Cerebellar nuclear complex (tissue), 1 donor: ENCODE data around the gene DPYSL5.

Experiments
- DNase-seq, 2 experiments: peaks; one replicate each; lab custom pipeline; 2025; lab: John Stamatoyannopoulos, UW

The DPYSL5 gene

DNA sequence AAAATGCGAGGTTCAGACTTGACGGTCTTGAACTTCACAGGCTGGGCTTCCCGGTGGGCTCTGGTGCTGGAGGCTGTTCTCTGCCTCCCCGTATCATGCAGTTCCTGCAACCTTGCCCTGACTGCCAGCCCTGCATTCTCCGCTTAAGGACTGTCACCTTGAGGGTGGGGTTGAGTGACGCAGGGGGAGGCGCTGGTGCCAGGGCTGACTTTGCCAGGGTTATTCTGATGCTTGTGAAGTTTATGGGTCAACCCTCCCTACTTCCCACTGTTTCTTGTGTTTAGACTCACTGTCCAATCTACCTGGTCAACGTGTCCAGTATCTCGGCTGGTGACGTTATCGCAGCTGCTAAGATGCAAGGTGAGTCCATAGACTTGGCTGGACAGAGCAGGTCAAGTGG lies 85.0 kb downstream of the DPYSL5 start:
- DNase-seq = no peak

DNA sequence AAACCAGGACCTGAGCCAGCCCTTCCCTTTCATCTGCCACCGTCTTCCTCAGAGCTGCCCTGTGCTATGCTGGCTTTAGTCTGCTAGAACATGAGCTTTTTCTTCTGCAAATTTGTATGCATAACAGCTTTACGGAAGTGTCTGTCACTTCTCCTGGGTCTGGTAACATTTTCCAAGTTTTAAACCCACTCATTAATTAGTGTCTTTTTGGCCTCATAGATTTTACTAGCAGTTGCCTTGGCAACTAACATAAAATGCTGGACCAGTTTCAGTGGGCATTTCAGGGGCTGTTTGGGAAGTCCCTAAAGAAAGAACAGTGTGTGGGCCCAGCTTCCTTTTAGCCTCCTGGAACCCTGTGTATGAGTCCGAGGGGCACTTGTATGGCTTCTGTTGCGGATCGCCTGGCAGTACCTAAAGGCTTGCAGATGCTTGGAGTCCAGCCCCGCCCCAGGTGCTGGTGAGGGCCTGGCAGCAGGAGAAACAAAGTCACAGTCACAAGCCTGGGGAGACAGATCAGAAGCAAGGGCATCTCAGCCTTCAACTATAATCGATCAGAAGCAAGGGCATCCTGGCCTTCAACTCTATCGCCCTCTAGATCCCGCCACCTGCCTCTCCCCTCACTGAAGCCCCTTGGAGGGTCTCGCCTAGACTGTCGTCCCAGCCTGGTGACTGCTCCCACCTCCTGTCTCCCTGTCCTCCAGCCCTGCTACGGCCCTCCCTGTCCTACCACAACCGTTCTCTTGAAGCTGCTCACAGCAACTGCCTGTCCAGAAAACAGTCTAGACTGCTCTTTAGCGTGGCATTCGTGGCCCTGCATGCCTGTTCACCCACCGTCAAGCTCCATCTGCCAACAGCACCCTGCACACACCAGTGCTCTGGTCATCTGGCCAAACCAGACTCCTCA lies 85.8 kb downstream of the DPYSL5 start:
- no peak for DNase-seq

DNA sequence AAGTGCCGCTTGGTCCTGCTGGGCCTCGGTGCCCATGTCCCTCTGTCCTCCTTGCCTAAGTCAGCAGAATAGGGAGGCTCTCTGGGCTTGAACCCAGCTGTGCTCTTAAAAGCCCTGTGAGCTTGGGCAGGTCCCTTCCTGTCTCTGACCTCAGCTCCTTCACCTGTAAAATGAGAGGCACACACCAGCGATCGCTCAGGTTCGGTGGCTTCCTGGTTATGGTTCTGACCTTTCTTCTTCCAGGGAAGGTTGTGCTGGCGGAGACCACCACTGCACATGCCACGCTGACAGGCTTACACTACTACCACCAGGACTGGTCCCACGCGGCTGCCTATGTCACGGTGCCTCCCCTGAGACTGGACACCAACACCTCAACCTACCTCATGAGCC lies 86.4 kb downstream of the DPYSL5 start:
- DNase-seq = no peak

DNA sequence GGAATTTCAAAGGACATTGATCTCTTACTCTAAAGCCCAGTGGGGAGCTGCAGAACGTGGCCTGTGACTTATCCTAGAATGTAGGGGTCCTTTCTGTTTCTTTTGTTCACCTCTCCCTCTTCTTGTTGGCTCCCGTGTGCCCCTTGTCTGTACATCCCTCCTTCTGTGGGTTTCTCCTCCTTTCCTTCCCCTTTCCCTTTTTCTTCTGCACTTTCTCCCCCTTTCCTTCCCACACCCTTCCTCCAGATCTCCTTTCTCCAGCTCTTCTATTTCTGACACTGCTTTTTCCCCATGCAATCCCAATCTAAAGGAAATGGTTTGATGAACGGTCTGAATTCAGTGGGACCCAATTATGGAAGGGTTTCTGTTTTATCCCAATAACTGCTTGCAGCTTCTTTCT lies 87.1 kb downstream of the DPYSL5 start:
- no peak for DNase-seq

DNA sequence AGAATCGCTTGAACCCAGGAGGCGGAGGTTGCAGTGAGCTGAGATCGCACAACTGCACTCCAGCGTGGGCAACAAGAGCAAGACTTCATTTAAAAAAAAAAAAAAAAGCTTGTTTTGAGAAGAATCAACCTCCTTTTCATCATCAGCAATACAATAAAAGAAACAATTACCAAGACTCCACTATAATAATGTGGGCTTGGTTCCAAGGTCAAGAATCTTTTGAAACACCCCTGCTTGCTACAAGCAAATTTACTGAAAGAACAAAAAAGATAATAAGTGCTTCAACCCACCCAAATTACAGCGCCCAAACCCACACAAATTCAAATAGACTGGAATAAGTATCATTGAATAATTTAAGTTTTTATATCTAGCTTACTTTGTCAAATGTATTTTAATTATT lies 88.9 kb downstream of the DPYSL5 start:
- no peak for DNase-seq

DNA sequence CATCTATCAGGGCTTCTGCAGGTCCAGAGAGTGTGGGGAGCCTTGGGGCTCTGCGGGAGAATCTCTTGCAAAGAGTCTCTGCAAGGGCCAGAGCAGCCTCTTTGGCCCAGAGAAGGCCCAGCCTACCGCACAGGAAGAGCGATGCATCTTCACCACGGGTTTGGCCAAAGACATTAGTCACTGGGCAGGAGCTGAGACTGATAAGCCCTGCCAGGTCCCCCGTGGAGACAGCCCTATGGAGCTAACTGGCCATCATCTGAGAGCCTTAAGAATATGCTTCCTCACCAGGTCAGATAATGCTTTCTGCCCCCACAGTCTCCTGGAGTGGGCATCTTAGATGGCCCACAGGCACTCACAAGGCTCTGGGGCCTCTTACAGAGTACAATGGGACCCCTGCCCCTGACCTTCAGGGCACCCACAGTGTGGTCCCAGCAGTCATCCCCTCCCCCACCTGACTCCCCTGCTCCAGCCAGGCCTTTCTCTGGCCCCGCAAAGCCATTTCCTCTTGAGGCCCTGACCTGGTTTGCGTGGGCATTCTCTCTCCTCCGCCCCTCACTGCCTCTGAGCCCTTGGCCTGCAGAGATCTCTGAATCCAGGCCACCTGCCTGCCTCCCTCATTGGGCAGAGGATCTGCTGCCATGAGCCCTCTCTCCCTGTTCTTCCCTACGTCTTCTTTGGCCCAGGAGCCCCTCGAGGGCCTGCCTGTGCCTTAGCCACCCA lies 90.6 kb downstream of the DPYSL5 start:
- DNase-seq = no peak

DNA sequence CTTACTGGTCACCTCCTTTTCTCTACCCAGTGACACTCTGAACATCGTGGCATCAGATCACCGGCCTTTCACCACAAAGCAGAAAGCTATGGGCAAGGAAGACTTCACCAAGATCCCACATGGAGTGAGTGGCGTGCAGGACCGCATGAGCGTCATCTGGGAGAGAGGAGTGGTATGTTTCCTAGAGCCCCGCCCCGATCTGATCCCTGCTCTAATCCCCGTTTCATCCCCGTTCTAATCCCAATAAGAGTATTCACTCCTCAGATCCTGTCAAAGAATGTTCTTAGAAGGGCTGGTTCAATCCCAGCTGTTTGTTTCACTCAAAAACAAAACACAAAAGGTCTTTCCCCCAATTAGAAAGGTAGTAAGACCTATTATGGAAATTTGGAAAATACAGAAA lies 92.1 kb downstream of the DPYSL5 start:
- no peak for DNase-seq

DNA sequence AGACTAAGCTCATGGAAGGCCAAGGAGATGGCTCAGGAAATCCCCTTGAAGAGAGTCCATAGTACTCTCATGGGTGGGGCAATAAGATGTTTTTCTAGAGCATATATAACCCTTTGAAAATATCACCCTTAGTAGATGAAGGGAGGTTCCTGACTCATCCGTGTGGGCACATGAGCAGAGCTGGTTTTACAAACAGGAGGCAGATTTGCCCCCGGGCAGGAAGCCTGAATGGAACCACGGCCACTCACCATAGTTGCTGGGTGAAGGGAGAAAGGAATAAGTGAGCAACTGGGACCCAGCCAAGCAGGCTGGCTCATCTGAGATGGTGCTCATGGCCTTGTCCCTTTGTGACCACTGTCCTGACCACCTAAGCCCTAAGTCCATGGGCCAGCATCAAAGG lies 93.6 kb downstream of the DPYSL5 start:
- no peak for DNase-seq

DNA sequence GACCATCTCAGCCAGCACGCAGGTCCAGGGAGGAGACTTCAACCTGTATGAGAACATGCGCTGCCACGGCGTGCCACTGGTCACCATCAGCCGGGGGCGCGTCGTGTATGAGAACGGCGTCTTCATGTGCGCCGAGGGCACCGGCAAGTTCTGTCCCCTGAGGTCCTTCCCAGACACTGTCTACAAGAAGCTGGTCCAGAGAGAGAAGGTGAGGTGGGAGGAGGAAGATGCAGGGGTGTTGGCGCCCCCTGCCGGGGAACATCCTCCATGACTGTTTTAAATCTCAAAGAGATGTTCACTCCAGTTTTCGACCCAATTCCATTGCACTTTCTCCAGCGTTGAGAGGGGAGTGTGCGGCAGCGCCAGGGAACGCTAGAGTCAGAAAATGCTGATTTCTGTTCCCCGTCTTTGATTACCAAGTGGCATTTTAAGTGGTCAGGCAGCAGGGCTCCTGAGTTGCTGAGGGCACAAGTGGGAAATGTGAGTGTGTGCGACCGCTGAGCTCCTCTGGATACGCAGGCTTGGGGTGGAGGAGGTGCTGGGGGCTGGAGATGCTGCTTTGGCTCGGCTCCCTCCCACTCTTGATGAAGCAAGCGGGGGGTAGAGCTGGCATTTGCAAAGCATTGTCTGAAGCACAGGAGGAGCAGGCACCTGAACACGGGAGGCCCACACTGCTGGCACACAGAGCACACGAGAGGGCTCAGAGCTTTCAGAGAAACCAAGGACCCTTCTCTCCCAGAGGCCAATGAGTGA lies 94.8 kb downstream of the DPYSL5 start:
- DNase-seq = peak; percentile 1 to 9

DNA sequence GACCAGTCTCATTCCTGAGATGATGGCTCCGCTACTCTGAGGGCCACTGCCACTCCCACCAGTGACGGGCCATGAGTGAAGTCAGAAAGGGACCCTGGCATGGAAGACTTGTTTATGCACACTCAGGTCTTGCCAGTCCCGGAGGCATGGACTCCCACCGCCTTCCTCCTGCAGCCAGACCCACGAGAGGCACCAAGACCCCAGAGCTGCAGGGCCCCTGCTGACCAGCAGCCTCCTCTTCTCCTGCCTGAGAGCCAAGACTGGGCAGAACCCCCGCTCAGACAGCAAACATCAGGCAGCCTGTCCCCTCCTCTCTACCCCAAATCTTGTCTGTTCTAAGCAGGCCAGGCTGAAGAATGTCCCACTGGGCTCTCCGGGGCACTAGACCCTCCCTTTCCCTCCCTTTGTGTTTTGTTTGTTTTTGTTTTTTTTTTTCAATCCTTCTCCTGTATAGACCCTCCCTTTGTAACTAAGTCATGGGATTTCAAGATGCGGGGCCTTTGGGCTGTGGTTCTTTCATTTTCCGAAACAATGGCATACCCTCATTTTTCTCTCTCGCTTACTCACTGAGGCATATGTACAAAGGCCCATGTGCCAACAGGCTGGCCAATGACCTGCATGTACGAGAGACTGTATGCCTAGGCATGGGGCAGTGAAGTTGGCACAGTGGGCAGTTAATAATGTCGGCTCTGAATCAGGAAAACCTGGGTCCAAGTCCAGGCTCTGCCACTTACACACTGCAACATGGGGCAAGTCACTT lies 98.2 kb downstream of the DPYSL5 start:
- DNase-seq = no peak

DNA sequence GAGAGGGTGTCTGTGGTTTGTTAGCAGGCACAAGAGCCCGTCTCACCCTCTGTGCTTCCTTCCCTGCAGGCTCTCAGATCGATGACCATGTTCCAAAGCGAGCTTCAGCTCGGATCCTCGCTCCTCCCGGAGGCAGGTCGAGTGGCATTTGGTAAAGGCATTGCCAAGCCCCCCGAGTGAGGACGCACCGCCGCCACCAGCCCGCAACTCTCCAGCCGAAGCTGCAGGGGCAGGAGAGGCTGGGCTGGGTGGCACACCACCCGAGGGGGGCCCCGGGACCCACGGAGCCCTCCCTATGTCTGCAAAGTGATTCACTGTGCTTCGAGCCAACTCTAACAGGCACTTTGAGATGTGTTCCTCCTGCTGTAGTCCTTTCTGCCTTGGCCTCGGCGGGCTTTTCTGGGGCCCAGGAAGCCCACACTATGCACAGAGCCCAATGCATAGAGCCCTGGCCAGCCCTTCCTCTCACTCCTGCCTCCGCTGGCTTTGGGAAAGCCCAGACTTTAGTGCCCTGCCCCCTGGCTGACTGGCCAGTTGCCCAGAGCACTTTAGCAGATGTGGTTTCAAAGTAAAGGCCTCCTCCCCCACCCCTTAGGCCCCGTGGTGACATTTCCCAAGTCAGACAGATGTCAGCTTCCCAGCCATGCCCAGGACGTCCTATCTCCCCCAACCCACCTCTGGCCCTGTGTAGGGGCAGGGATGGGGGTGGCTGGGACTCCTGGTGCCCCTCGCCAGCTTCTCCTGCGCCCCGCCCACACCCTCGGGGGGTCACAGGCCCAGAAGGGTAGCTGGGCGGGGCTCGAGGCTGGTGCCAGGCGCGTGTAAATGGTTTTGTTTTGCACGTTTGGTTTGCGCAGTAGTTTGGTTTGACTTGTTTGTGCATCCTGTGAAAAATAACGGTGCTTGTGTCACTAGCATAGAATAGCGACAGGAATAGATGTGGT lies 99.2 kb downstream of the DPYSL5 start:
- DNase-seq = no peak

DNA sequence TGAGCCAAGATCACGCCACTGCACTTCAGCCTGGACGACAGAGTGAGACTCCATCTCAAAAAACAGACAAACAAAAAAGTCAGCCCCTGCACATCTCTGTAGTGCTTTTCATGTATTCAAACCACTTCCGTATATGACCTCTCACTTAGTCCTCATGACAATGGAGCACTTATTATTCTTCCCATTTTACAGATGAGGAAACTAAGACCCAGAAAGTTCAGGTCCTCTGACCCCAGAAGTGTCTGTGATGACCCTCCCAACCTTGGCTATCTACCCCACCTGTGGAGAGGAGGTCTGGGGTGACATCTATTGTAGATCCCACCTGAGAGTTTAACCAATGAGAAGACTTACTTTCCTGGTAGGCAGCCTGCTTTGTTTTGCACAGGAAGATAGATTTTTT lies 100.9 kb downstream of the DPYSL5 start:
- no peak for DNase-seq

DNA sequence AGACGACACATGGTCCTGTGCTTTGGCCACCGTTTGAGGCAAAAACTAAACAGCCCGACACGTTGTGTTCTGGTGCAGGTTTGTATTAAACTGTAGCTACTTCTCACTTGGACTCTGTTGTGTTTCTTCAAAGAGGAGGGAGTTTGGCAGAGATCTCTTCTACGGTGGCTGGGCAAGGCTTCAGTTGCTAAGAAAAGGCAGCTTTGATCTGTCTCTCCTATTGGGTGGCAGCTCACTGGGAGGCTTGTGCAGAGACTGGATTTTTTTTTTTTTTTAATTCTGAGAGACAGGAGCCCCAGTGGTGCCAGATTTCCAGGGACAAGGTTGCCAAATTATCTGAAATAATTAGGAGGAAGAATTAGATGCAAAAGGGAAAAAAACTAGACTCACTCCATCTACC lies 102.3 kb downstream of the DPYSL5 start:
- no peak for DNase-seq

DNA sequence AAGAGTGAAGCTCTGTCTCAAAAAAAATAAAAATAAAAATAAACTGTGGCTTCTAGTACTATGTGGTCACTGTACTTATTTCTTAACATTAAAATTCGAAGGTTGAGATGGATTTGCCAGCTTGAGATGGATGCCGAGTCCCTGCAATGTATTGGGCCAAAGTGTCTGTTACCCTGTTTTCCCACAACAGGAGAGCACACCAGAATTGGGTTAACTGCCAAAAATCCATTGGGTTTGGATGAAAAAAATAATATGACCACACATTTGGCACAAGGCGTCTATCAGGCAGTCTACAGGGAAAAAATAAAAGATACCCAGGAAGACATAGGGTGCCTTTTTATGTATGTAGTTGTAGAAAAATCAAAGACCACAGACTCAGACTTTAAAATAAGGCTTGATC lies 103.3 kb downstream of the DPYSL5 start:
- no peak for DNase-seq

DNA sequence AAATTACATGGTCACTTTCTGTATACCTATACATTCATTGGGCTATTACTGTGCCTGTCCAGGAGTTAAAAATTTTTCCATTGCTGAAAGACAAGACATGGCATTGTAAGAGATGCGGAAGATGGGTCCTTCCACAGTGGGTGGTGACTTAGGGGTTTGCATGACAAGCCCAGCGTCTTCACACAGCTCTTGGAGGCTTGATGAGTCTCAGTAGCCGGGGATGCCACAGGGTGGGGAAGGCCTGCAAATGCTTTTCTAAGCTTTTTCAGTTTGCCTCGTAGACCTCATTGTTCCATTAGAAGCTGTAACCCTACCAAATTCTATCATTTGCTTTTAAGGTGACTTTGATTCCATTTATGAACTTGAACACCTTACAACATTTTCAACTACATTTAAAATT lies 104.4 kb downstream of the DPYSL5 start:
- no peak for DNase-seq

DNA sequence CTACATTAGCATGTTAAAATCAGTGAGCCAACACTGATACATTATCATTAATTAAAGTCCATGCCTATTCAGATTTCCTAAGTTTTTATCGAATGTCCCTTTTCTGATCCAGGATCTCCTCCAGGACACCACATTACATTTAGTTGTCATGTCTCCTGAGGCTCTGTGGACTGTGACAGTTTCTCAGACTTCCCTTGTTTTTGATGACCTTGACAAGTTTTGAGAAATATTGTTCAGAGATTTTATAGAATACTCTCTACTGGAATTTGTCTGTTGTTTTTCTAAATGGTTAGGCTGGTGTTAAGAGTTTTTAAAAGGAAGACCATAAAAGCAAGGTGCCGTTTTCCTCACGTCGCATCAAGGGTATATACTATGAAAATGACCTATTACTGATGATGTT lies 106.2 kb downstream of the DPYSL5 start:
- DNase-seq = no peak

DNA sequence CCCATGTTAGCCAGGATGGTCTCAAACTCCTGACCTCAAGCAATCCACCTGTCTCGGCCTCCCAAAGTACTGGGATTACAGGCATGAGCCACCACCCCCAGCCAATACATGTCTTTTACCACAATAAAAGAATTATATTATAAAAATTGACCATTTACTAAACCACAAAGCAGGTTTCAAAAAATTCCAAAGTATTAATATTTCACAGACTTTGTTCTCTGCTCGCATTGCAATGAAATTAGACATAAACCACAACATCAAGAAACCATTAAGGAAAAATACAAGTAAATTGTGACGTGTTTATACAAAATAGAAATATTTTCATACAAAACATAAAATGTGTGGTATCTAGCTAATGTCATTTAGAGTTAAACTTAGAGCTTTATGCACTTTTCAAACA lies 109.1 kb downstream of the DPYSL5 start:
- no peak for DNase-seq

DNA sequence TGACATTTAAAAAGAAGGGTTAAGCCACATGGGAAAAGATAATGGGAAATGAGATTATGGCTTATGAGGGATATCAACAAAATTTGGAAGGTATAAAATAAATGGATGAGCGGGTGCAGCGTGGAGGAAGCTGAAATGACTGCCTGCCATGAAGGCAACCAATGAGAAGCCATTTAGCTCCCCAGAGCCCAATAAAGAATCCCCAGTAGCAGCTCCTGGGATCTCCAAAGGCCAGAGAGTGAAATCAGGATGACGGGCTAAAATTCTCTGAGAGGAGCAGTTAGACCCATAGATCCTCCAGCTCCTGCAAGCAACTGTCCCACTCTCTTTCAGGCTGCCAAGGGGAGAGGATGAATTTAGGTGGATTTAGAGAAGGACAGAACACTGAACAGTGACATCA lies 109.6 kb downstream of the DPYSL5 start:
- no peak for DNase-seq

DNA sequence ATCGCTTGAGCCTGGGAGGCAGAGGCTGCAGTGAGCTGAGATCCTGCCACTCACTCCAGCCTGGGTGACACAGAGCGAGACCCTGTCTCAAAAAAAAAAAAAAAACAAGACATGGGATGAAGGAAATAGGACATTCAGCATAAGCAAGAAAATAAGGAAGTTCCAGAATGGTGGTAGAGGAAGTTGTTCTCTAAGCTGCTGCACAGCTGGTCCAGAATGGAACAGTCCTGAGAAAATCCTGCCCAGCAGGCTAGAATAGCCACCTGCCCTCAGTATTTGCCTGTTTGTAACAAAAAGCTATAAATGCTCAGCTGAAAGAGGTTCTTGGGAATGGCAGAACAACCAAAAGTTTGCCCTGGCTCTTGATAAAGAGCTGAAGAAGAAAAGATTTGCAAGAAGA lies 111.4 kb downstream of the DPYSL5 start:
- DNase-seq = no peak

DNA sequence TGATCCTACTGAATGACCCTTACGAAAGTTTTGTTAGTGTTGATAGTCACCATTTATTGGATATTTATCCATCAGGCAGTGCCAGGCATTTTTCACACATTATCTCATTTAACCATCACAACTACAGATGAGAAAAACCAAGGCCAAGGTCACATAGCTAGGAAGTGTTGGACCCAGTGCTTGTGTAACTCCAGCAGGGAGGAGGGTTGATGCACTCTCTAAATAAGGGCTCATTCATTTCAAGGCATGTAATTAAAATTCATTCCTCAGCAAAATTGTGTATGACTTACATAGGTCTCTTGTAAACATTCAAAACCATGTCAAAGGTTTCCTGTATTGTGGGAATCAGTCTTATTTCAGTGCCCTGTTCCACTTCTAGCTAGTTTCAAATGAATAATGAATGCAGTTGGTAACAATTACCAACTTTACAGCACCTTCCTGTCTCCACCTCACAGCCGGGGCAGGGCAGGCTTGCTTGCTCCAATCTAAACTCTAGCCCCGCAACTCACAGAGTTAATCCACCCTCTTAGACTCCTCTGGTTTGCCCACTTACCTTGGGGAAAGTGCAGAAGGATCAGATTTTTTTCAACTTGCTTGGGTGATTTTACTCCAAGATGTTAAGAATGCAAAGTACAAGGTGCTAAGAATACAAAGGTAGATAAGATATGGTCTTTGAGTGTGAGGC lies 116.7 kb downstream of the DPYSL5 start:
- no peak for DNase-seq
